ENCODE results near the gene RMDN3.

GRCh38 chr15:40706121-40706520 is 48.9 kb downstream of the RMDN3 start:
- TF ChIP-seq POLR2A (IDR thresholded peaks at IDR 0.05) (no peak), CTCF (IDR thresholded peaks at IDR 0.05) (no peak)
